Left lung (tissue), 10 donors: ENCODE results near the gene ATP13A3. TPM values are rescaled to one million over a fixed set of nuclear protein-coding genes. Genes with fewer than 3 reads are reported as not detected.

Experiments used
- ATAC-seq: fragments of 200-7000 bp; cut with Tn5 transposase; one replicate; pipeline ENCODE4 v1.9.1; 2020; ENCODE audit warnings: moderate library complexity
- DNase-seq, 4 donors: peaks; one replicate each; pipeline ENCODE4 v3.0.0-alpha.2; 2013 to 2020
- H3K27ac ChIP-seq, 2 donors: fragments of 200-600 bp; sonication (generic) in 1 of 2; one replicate each; pipeline versions ENCODE4 v1.5.0 to v1.8.0; 2020 to 2021
- H3K27me3 ChIP-seq, 2 donors: fragments of 200-600 bp; sonication (generic) in 1 of 2; one replicate each; pipeline versions ENCODE4 v1.5.0 to v1.8.0; 2020 to 2021
- H3K36me3 ChIP-seq, 2 donors: fragments of 200-600 bp; sonication (generic) in 1 of 2; one replicate each; pipeline versions ENCODE4 v1.5.0 to v1.8.0; 2020 to 2021
- H3K4me1 ChIP-seq, 2 donors: fragments of 200-600 bp; one replicate each; pipeline ENCODE4 v1.8.0; 2021
- H3K4me3 ChIP-seq, 2 donors: fragments of 200-600 bp; sonication (generic) in 1 of 2; one replicate each; pipeline versions ENCODE4 v1.5.0 to v1.8.0; 2020 to 2021; ENCODE audit warnings: mild to moderate bottlenecking in 1 of 2
- H3K9me3 ChIP-seq, 2 donors: fragments of 200-600 bp; sonication (generic) in 1 of 2; one replicate each; pipeline versions ENCODE4 v1.5.0 to v1.8.0; 2020 to 2021
- intact Hi-C, 2 donors: fragments of 100-400 bp; cut with DNase I; formaldehyde crosslinking; loops; one replicate each; pipeline versions ENCODE4 v1.11.2 to v1.14.2; 2022
- polyA plus RNA-seq, 6 donors: library from polyadenylated mRNA; unstranded; fragments of 120-200 nt; gene quantifications; one replicate each; pipeline ENCODE4 v1.2.1, GENCODE V29; 2013; ENCODE audit not compliant: insufficient read length in 6 of 6
- total RNA-seq, 2 donors: library from RNA; stranded (reverse); fragmentation: NEBNext Ultra II Directional; extraction: Animal tissue kit (Norgen Biotek cat#: 25700); gene quantifications; one replicate each; pipeline ENCODE4 v1.2.1, GENCODE V29; 2021
- TF ChIP-seq, protein P1 (sequence below), 2 donors: fragments of 200-600 bp; sonication (generic) in 1 of 2; IDR thresholded peaks; one replicate each; pipeline versions ENCODE4 v1.5.0 to v1.8.0; 2021; ENCODE audit warnings: antibody characterized with exemption in 2 of 2
- donor health status: DM: no; HTN: yes; CAD: no.
- donor health status: DM: no; HTN: no; CAD: no.

Gene ATP13A3
- total and polyA plus RNA-seq, 8 donors: 52.0 to 123 (median 59.5) TPM

GRCh38 chr3:194431554-194431953 lies 55.2 kb downstream of the ATP13A3 start:
- intact Hi-C loops: no loop called here
- H3K9me3 ChIP-seq: no peaks in the 10 kb centered on the region

GRCh38 chr3:194425399-194425798 lies 61.4 kb downstream of the ATP13A3 start:
- Histone ChIP-seq H3K27me3 (no peaks in the 10 kb centered on the region), H3K9me3 (no peaks in the 10 kb centered on the region), H3K4me1 (no peaks in the 10 kb centered on the region), H3K27ac (no peak overlapping the region), H3K36me3 (peaks cover 0 to 76% of the 10 kb centered on the region in 2 donors), H3K4me3 (no peak overlapping the region)
- TF ChIP-seq, protein P1, sequence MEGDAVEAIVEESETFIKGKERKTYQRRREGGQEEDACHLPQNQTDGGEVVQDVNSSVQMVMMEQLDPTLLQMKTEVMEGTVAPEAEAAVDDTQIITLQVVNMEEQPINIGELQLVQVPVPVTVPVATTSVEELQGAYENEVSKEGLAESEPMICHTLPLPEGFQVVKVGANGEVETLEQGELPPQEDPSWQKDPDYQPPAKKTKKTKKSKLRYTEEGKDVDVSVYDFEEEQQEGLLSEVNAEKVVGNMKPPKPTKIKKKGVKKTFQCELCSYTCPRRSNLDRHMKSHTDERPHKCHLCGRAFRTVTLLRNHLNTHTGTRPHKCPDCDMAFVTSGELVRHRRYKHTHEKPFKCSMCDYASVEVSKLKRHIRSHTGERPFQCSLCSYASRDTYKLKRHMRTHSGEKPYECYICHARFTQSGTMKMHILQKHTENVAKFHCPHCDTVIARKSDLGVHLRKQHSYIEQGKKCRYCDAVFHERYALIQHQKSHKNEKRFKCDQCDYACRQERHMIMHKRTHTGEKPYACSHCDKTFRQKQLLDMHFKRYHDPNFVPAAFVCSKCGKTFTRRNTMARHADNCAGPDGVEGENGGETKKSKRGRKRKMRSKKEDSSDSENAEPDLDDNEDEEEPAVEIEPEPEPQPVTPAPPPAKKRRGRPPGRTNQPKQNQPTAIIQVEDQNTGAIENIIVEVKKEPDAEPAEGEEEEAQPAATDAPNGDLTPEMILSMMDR (IDR thresholded peaks at IDR 0.05): no peak
- intact Hi-C loops: no loop called here
- DNase-seq: no peak
- ATAC-seq: no peak

More at GRCh38 chr3:194431554-194431953, 55.2 kb downstream of the ATP13A3 start:
- Histone ChIP-seq H3K4me3 (no peak overlapping the region), H3K27me3 (no peaks in the 10 kb centered on the region), H3K36me3 (peaks cover 0 to 99% of the 10 kb centered on the region in 2 donors), H3K27ac (no peak overlapping the region), H3K4me1 (no peaks in the 10 kb centered on the region)
- no peak for ATAC-seq
- DNase-seq: no peak
- TF ChIP-seq, protein P1 (IDR thresholded peaks at IDR 0.05): no peak

DNA sequence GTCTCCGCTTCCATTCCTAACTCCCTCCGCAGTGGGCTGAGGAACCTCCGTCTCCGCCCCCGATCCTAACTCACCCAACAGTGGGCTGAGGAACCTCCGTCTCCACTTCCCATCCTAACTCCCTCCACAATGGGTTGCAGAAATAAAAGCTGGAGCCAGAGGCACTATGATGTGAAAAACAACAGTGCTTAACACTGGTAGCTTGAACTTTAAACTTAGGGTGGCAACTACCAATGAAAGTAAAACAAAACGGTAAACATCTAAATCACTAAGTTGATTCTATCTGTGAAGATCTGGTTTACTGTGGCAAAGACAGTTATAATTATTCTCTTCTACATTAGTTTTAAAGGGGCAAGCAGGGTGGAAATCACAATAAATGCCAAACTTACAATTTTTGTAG lies 61.8 kb downstream of the ATP13A3 start:
- ATAC-seq (no peak), DNase-seq (no peak)
- TF ChIP-seq, protein P1 (IDR thresholded peaks at IDR 0.05): no peak
- Histone ChIP-seq H3K4me1 (no peaks in the 10 kb centered on the region), H3K27ac (no peak overlapping the region), H3K36me3 (peaks cover 0 to 76% of the 10 kb centered on the region in 2 donors), H3K9me3 (no peaks in the 10 kb centered on the region), H3K4me3 (no peak overlapping the region), H3K27me3 (no peaks in the 10 kb centered on the region)
- intact Hi-C loops: no loop called here

- H3K4me1 ChIP-seq: no peaks in the 10 kb centered on the region
- intact Hi-C loops: no loop called here
- no peak overlapping the region for H3K27ac ChIP-seq
- no peak for ATAC-seq
- no peaks in the 10 kb centered on the region for H3K9me3 ChIP-seq
- no peak overlapping the region for H3K4me3 ChIP-seq
- H3K27me3 ChIP-seq: no peaks in the 10 kb centered on the region
- TF ChIP-seq, protein P1 (IDR thresholded peaks at IDR 0.05): no peak
- DNase-seq: no peak
- peaks cover 0 to 76% of the 10 kb centered on the region in 2 donors for H3K36me3 ChIP-seq
Observed at GRCh38 chr3:194424373-194424772, 62.4 kb downstream of the ATP13A3 start.

DNA sequence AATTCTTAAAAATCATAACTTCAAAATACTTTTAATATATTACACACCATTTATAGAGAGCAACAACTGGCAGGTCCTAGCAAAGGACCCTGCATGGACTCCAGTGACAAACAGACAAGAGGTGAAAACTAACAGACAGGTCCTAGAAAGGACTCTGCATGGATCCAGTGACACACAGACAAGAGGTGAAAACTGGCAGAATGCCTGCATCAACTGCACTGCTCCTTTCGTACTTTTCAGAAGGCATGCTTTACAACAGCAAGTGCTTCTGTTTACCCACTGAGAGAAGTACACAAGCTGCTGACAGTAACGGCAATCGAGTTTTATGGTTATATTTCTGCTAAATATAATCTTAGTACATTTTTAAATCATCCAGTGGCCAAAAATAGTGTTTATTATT lies 63.5 kb downstream of the ATP13A3 start:
- peaks cover 0 to 76% of the 10 kb centered on the region in 2 donors for H3K36me3 ChIP-seq
- peak; percentile 33 for ATAC-seq

More for the DNA sequence above, 63.5 kb downstream of the ATP13A3 start:
- no peak overlapping the region for H3K4me3 ChIP-seq
- TF ChIP-seq, protein P1 (IDR thresholded peaks at IDR 0.05): no peak
- H3K27me3 ChIP-seq: no peaks in the 10 kb centered on the region
- no peaks in the 10 kb centered on the region for H3K9me3 ChIP-seq
- DNase-seq: no peak
- no peak overlapping the region for H3K27ac ChIP-seq
- intact Hi-C loops: no loop called here
- H3K4me1 ChIP-seq: no peaks in the 10 kb centered on the region
